Stimulated activated CD4-positive, alpha-beta T cell treated with anti-CD3 and anti-CD28 coated beads, Interleukin-2, amount 100 ng/mL, for 48 hours (primary cell): ENCODE measurements around the gene ANKS1B.
"Not testable (repeated sequence)": the region's sequence is repeated elsewhere in the genome, so short reads cannot be mapped to it uniquely, and the experiment has no call there.

ENCODE experiments used
- DNase-seq, 2 donors: peaks; one replicate each; pipeline ENCODE4 v3.0.0-alpha.2; 2020

ANKS1B gene

DNA sequence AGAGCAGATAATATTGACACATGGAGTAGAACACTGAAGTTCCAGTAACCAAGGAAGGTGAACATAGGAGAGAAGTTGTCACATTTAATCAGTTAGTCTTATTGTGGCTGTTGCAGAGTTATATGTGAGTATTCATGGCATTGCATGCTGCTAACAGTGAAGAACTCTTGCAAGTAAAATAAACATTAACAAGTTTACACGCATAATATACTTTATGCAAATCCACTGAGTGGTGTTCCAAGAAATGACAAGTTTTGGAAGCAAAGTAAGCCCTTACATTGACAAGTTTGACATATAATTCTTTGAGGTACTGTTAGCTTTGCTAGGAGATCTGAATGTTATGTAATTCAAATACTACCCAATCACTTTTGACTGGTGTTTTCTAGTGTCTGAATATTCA lies 125.6 kb downstream of the ANKS1B start:
- DNase-seq, result no peak

DNA sequence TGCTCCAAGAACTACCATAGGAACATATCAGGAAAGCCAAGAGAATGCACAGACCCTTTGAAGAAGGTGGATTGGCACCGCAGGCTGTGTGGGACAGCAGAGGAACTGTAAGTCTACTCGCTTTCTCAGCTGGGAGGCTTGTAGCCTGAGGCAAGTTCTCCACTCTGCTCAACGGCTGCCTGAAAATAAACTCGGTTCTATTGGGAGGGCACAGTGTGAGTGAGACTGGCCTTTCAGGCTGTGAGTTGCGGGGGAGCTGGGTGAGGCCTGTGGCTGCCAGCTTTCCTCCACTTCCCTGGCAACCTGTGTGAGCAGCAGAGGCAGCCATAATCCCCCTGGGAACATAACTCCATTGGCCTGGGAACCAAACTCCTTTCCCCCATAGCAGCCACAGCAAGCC lies 132.1 kb downstream of the ANKS1B start:
- no peak for DNase-seq

DNA sequence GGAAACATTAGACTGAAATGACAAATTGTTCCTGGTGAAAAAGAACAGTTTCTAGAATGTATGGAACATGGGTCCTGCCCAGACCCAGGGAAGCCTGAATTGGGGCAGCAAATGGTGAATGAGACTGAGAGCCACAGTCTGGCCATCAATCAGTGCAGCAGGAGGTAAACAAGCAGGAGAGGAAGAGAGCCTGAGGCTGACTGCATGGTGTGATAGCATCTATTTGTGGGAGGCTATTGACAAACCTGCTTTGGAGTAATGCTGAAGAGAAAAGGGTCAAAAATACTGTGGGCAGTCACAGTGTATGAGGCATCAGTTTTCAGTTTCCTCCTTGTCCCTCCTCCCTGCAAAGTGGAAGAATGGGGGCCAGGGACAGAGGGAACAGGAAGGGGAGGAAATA lies 136.8 kb downstream of the ANKS1B start:
- no peak for DNase-seq

DNA sequence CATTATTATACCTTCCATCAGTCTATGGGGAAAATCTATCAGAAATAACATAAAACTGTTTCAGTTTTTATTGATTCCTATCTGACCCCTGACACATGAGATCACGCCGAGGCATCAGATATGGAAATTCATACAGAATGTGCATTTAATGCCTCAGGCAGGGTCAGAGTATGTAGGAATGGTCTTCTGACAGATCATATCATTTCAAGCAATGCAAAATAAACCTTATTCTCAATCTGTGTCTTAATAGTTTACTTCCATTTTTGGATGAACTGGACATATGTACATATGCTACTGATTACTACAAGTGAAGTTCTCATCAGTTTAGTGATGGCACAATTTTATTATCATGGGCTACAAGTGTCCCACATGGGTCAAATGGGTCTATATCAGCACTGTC lies 150.0 kb downstream of the ANKS1B start:
- DNase-seq, result no peak

DNA sequence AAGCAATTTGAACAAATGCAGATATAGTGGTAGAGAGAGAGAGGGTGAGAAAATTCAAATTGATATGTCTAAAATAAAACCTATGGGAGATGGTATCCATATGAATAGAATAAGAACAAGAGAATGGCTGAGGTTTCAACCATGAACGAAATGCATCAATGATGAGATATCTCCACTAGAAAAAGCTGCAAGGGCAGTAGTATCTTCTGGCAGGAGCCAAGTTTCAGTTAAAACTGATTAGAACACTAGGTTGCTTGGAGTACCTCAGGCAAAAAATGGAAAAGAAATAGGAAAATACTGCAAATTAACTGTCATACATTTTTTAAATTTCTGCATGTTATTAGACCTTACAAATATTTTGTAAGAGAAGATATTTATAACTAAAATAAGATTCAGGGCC lies 151.3 kb downstream of the ANKS1B start:
- DNase-seq, result no peak

DNA sequence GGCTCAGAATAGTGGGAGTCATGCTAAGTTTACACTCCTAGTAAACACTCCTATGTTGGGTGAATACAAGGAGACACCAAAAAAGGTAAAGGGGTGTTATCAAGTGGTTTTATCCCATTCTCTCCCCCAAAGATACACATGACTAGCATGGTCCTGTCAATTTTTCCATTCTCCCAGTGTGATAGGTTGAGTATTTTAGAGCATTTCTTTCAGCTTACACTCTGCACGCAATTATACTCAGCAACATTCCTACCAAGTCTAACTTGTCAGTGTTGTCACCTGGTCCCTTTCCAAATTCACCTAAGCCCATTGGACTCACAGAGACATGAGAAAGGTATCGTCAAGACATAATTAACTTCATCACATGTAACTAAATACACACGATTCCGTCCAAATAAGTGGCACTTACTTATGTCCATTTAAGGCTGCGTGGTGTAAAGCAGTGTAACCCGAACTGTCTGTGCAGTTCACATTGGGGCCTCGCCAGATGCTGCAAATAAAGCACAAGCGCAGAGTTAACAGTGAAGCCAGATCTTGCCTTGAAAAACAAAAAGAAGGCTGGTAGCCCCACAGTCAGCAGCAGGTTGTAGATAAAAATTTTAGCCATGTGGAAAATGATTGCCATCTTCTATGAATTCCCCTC lies 159.7 kb downstream of the ANKS1B start:
- no peak for DNase-seq

DNA sequence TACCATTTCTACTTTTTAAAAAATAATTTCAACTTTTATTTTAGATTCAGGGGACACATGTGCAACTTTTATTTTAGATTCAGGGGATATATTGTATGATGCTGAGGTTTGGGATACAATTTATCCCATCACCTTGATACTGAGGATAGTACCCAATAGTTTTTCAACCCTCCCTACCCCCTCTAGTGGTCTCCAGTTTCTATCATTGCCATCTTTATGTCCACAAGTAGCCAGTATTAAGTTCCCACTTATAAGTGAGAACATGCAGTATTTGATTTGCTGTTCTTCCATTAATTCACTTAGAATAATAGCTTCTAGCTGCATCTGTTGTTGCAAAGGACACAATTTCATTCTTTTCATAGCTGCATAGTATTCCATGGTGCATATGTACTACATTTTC lies 162.5 kb downstream of the ANKS1B start:
- no peak for DNase-seq

DNA sequence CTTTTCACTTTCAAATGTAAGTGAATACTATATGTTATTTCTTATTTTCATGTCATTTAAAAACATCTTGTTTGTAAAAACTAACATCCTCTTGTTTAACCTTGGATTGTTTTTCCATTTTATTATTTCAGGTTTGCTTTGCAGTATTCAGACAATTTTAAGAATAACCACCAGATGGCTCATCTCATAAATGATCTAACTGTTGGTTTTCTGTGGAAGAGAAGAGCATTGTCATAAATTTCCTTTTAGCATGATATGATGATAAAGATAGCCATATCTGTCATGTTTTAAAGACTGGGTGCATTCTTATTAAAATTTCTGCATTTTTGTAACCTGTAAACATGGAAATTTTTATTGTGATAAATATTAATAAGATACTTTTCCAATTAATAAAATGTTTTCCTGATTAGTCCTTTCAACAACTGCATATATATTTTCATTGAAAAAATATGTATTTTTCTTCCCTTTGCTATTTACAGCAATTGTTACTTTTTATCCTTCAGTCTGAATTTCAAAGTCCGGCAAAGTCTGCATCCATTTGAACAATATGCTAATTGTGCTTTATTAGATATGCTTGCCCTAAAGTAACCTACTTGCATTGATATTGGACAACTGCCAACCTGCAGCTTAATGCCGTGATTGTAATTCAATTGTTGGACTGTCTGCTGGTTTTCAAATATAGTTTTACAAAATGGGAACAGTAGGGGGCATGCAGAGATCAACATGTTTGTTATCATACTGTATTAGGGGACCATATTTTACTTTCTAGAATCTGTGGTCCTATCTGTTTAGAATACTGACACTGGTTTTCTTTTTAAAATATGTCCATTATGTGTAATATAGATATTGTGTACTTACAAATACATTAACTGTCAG lies 173.8 kb downstream of the ANKS1B start:
- DNase-seq, result no peak

DNA sequence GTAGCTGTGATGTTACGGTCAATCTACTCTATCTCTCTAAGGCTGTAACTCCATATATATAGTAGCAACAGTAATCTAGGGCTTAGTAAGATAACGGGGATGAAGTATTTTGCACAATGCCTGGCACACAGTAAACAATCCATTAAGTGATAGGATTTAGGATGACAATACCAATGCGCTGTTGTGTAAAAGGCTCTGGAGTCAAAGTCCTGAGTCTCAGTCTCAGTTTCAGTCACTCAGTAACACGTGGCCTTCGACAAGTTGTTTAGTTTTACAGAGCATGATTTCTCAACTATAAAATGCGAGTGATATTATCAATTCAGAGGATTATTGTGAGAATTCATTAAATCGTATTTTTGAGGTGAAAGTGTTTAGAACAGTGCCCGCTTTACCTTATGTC lies 174.8 kb downstream of the ANKS1B start:
- no peak for DNase-seq

DNA sequence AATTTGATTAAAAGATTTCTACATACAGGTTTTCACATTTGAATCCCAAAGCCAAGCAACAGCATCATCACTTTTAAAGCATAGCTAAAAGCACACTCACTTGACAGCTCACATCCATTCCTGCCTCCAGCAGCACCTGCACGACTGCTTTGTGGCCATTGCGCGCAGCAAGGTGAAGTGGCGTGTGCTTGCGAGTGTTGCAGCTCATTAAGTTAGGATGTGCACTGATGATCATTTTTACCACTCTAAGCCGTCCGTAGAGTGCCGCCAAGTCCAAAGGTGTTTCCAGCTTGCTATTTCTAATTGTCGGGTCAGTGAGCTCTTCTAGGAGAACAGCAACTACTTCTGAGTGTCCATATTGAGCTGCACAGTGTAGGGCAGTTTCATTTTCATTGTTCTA lies 178.4 kb downstream of the ANKS1B start:
- no peak for DNase-seq

DNA sequence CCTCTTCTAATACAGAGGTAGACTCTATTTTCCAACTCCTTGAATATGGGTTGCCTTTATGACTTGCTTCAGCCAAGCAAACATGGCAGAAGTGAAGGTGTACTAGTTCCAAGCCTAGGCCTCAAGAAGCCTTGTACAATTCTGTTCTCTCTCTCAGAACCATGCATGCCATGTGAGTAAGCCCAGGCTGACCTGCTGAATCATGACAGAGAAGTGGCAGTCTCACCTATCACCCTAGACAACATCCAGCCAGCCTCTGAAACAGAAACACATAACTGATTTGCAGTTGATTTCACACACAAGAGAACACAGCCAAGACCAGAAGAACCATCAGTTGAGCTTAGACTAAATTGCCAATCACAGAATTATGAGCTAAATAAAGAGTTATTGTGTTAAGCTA lies 180.0 kb downstream of the ANKS1B start:
- DNase-seq, result no peak

DNA sequence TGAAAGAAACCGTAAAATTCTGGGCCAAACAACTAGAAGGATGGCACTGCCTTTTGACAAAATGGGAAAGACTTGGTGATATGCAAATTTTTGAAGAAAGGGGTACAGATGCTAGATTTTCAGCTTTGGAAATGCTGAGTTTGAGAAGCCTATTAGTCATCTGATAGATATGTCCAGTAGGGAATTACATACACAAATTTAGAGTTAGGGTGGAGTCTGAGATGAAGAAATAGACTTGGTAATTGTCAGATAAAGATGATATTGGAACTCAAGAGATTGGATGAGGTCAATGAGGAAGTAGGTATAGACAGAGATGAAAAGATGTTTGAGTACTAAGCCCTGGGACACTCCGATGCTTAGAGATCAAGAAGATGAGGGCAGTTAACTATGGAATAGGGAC lies 184.1 kb downstream of the ANKS1B start:
- DNase-seq, result no peak

DNA sequence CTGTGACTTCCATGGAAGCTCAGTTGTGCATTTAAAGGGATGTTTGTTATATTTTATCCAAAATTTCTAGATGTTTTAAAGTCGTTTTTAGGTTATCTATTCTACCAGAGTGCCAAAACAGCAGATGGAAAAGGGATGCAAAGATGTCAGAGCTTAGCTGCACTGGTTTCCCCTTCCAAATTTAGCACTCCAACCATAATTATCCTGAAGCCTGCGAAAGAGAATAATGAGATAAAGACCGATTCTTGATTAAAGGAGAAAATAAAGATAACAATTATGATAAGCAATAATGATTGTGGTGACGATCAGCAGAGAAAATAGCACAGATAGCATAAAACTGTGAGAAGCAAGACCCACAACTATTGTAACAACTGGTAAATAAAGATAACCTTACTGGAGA lies 186.8 kb downstream of the ANKS1B start:
- DNase-seq, result not testable (repeated sequence)

DNA sequence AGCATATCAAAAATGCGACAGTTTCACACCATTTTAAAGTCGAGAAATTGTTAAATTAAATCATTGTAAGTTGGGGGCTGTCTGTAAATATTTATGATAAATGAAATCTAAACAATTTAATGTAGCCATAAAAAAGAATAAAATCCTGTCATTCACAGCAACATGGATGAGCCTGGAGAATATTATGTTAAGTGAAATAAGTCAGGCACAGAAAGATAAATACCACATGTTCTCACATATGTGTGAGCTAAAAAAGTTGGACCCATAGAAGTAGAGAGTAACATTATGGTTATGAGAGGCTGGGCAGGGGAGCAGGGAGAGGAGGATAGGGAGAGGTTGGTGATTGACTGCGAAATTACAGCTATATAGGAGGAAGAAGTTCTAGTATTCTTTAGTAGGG lies 201.3 kb downstream of the ANKS1B start:
- DNase-seq, result no peak

DNA sequence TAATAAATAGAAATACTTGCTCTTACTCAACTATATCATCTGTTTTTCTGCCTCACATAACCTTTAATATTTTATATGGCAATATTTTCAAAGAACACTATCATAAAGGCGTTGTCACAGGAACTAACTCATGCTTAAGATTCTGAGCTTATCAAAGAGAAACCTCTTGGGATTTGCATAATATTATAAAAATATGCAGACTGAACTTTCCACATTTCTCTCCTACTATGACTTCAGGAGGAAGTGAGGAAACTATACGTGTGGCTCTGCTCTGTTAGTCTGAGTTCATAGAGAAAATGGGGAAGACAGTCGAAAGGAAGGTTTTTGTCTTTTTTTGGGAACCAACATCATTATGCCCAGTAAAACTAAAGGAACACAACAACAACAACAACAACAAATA lies 212.5 kb downstream of the ANKS1B start:
- DNase-seq, result no peak

DNA sequence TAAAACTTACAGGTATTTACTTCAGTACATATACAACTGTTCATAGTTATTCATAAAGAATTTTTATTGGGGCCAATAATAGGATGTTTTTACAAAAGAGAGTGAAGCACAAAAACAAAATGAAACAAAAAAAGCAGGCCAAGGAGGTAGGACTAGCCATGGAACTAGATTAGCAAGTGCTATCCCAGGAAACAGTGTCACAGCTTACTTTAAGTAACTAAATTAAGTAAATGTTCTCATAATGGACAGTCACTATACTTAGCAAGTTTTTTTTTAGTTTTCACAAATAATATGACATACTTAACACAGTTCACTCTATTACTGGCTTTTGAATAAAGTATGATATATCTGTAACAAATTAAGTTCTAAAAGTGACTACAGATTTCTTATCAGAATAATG lies 213.1 kb downstream of the ANKS1B start:
- no peak for DNase-seq

DNA sequence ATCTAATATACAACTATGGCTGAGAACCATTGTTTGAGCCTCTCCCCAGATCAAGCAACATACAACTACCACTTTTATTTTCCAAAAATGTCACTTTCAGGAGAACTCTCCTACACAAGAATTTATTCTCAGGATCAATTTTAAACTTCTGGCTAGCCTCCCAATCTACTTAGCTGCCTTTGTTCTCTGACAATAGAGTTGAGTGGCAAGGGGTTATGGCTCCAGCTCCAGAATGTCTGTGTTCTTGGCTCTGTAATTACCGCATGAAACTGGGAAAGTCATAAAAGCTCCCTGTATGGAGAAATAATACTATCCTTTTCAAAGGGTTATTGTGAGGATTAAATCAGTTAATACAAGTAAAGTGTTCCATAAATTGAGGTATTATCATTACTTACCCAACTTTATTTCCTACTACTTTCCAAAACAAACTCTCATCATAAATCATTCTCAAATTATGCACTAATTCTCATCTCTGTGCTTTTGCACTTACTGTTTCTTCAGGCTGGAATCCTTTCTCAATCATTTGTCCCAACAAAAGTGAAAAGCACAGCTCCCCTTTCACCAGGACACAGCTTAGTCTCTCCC lies 215.2 kb downstream of the ANKS1B start:
- DNase-seq, result no peak

DNA sequence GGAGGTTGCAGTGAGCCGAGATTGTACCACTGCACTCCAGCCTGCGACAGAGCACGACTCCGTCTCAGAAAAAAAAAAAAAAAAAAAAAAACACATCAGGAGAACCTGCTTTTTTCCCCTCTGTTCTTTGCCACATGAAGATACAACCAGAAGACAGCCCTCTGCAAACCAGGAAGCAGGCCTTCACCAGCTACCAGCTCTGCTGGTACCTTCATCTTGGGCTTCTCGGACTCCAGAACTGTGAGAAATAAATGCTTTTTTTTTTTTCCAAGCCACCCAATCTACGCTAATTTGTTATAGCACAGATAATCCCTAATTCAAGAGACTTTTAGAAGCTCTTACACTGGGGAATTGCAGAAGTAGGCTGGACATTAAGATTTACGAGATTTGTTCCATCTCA lies 216.0 kb downstream of the ANKS1B start:
- DNase-seq, result no peak

DNA sequence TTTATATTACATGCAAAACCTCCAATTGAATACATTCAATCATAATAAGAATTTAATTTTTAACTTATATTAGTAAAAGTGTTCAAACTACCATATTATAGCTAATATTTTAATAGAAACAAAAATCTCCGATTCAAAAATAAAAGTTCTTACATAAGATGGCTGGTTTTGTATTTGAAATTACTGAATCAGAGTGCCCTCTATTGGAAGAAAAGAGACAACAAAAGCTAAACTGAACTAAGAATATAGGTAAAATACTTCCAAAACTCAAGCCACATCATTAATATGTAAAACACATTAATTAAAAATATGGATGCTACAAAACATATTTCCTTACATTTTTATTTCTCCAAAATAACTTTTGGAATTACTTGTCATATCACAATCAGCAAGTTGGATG lies 216.9 kb downstream of the ANKS1B start:
- DNase-seq, result no peak

DNA sequence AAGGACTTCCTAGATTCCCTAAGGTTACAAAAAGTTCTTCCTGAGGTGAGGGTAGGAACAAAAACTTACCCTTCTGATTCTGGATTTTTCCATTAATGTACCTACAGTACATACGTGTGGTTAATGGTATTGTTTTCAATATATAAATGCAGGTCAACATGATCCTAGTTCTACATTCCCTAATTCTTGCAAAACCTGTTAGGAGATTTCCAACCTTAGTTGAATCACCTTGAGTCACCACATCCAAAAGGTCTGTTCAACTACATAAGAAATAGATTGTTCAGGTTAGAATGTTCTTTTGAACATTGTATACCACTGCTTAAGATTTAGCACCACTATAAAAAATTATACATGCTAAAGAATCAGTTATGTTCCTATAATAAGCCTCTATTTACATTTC lies 218.3 kb downstream of the ANKS1B start:
- no peak for DNase-seq

DNA sequence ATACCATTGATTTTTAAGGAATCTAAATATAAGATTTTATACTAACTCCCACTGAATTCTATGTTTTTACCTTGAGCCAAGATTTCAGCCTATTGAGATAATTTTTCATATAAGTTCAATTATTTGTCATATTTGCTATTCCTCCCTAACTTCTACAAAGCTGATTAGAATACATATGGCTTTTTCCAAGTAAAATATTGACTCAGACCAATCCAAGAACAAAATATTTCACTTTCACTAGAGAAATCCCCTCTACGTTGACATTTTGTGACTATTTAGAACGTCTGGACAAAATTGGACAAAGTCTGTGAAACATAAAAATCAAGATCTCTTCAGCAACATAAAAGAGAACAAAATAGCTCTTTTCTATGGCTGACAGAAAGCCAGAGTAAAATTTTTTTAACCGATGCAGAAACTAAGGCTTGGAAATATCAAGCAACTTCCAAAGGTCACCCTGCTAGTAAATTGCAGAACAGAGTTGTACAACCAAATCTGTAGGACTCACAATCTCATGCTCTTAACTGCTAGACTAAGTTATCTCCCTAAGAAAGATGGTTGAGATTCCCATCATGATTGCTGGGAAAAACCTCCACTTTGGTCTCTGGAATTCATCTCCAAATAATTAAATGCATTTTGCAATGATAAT lies 219.1 kb downstream of the ANKS1B start:
- no peak for DNase-seq

DNA sequence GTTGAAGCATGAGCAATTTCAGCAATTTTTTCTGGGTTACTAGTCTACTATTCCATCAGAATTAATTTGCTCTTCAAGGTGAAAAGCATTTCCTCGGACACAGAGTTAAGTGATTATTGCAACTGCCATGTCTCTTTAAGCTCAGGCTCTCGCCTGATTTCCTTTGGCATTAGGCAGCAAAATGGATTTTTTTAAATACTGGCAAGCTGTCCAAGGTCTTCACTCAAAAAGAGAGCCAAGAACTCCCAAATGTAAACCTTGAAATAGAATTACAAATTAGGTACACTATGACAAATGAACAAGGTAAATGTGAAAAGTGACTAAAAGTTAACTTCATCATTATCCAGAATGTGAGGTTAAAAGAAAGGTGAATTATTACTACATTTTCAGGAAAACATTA lies 225.3 kb downstream of the ANKS1B start:
- DNase-seq, result no peak

DNA sequence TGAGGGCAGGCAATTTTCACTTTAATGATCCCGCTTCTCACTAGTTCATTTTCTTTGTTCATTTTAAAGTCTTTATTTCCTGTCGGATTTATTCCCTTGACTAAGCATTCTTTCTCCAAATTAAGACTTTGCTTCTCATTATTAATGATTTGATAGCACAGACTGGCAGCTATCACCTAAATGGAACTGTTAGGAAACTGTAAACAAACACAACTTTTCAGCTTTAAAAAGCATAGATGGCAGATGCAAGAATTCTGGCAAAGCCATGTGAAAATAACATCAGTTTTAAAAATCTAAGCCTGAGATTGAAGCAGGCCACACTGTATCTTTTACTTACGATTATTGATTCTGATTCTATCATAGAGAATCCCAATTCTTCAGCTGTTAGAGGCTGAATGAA lies 225.7 kb downstream of the ANKS1B start:
- DNase-seq, result no peak

DNA sequence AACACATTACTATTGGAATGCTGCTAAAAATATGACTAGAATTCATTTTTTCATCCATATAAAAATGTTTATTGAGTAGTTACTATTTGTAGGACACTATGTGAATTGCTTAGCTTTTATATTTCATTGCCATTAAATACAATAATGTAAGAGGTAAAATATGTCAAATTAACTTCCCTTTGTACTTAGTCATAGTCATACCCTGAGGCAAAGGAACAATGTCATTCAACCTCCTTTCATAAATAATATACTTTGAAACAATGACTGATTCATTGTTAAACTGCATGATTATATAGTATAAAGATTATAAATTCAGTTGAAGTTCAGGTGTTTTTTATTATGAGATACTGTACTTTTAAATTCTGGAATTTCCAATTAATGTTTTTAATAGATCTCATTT lies 232.0 kb downstream of the ANKS1B start:
- DNase-seq, result no peak
